ENCODE results near the gene PRKAG2. TPM values are rescaled to one million over a fixed set of nuclear protein-coding genes. Genes with fewer than 3 reads are reported as not detected.
A peak's percentile ranks its signal among the peaks of the same experiment; 100 is the strongest.

Gene PRKAG2
- total RNA-seq, 1 donor from 2014 or later: 13.5 TPM

- Mint-ChIP-seq H3K27me3 (ENCODE audit: unreplicated experiment) (peaks cover 55% of the 10 kb centered on the region), H3K4me3 (ENCODE audit: unreplicated experiment) (no peak overlapping the region), H3K4me1 (ENCODE audit: unreplicated experiment) (peaks cover 5% of the 10 kb centered on the region), H3K27ac (ENCODE audit: unreplicated experiment) (no peak overlapping the region), H3K9me3 (ENCODE audit: unreplicated experiment) (no peaks in the 10 kb centered on the region), H3K36me3 (ENCODE audit: unreplicated experiment) (no peaks in the 10 kb centered on the region)
- TF ChIP-seq CTCF (IDR thresholded peaks at IDR 0.05): no peak
- DNase-seq (ENCODE audit: extremely low spot score, unreplicated experiment): peak; percentile 77
Measured at GRCh38 chr7:151894111-151895007, 17.4 kb upstream of the PRKAG2 start.

- Mint-ChIP-seq H3K36me3 (ENCODE audit: unreplicated experiment) (no peaks in the 10 kb centered on the region), H3K27me3 (ENCODE audit: unreplicated experiment) (peaks cover 60% of the 10 kb centered on the region), H3K4me3 (ENCODE audit: unreplicated experiment) (no peak overlapping the region), H3K4me1 (ENCODE audit: unreplicated experiment) (peaks cover 5% of the 10 kb centered on the region), H3K27ac (ENCODE audit: unreplicated experiment) (no peak overlapping the region), H3K9me3 (ENCODE audit: unreplicated experiment) (no peaks in the 10 kb centered on the region)
- DNase-seq (ENCODE audit: extremely low spot score, unreplicated experiment): peak; percentile 81
- TF ChIP-seq CTCF (IDR thresholded peaks at IDR 0.05): no peak
Measured at GRCh38 chr7:151893405-151893923, 16.5 kb upstream of the PRKAG2 start.

GRCh38 chr7:151891753-151892152, 14.8 kb upstream of the PRKAG2 start:
- no peaks in the 10 kb centered on the region for H3K36me3 Mint-ChIP-seq (ENCODE audit: unreplicated experiment)
- H3K4me3 Mint-ChIP-seq (ENCODE audit: unreplicated experiment): no peak overlapping the region
- H3K4me1 Mint-ChIP-seq (ENCODE audit: unreplicated experiment): no peaks in the 10 kb centered on the region
- no peak overlapping the region for H3K27ac Mint-ChIP-seq (ENCODE audit: unreplicated experiment)
- no peaks in the 10 kb centered on the region for H3K9me3 Mint-ChIP-seq (ENCODE audit: unreplicated experiment)
- H3K27me3 Mint-ChIP-seq (ENCODE audit: unreplicated experiment): peaks cover 65% of the 10 kb centered on the region
- TF ChIP-seq CTCF (IDR thresholded peaks at IDR 0.05): no peak
- DNase-seq (ENCODE audit: extremely low spot score, unreplicated experiment): peak; percentile 76

- no peak for TF ChIP-seq CTCF (IDR thresholded peaks at IDR 0.05)
- Mint-ChIP-seq H3K36me3 (ENCODE audit: unreplicated experiment) (no peaks in the 10 kb centered on the region), H3K27ac (ENCODE audit: unreplicated experiment) (no peak overlapping the region), H3K27me3 (ENCODE audit: unreplicated experiment) (peaks cover 69% of the 10 kb centered on the region), H3K9me3 (ENCODE audit: unreplicated experiment) (no peaks in the 10 kb centered on the region), H3K4me1 (ENCODE audit: unreplicated experiment) (no peaks in the 10 kb centered on the region), H3K4me3 (ENCODE audit: unreplicated experiment) (no peak overlapping the region)
- peak; percentile 69 for DNase-seq (ENCODE audit: extremely low spot score, unreplicated experiment)
Measured at GRCh38 chr7:151891182-151891581, 14.3 kb upstream of the PRKAG2 start.

GRCh38 chr7:151890355-151891004, 13.6 kb upstream of the PRKAG2 start:
- Mint-ChIP-seq H3K4me3 (ENCODE audit: unreplicated experiment) (no peak overlapping the region), H3K9me3 (ENCODE audit: unreplicated experiment) (no peaks in the 10 kb centered on the region), H3K36me3 (ENCODE audit: unreplicated experiment) (no peaks in the 10 kb centered on the region), H3K27me3 (ENCODE audit: unreplicated experiment) (peaks cover 76% of the 10 kb centered on the region), H3K4me1 (ENCODE audit: unreplicated experiment) (no peaks in the 10 kb centered on the region), H3K27ac (ENCODE audit: unreplicated experiment) (no peak overlapping the region)
- DNase-seq (ENCODE audit: extremely low spot score, unreplicated experiment): peak; percentile 48
- TF ChIP-seq CTCF (IDR thresholded peaks at IDR 0.05): no peak
